ENCODE data around the gene MPC1.

GRCh38 chr6:166398348-166398747 is 15.6 kb upstream of the MPC1 start:
- TF ChIP-seq CTCF (IDR thresholded peaks at IDR 0.05; ENCODE audit: extremely low read depth in 1 of 2, insufficient read depth in 1 of 2, low read depth in 1 of 2, low read length in 2 of 2) (no peak), POLR2AphosphoS5 (IDR thresholded peaks at IDR 0.05; ENCODE audit: insufficient read depth, low read depth, low read length) (no peak), MAX (IDR thresholded peaks at IDR 0.05; ENCODE audit: insufficient read depth, insufficient read length) (no peak)
